Uterus (tissue), 2 donors: ENCODE measurements around the gene PLEKHA7.

ENCODE experiments used
- CTCF ChIP-seq, 4 experiments: fragments of 200-600 bp in 2 of 4; fragments of 450-650 bp in 2 of 4; sonication (generic) in 2 of 4; IDR thresholded peaks; one replicate each; pipeline ENCODE4 v1.5.1; 2016 to 2019; ENCODE audit warnings: antibody characterized with exemption in 4 of 4, mild to moderate bottlenecking in 2 of 4, moderate library complexity in 1 of 4
- POLR2A ChIP-seq, 2 donors: fragments of 450-650 bp; IDR thresholded peaks; one replicate each; pipeline ENCODE4 v1.6.1; 2016; ENCODE audit warnings: antibody characterized with exemption in 2 of 2, mild to moderate bottlenecking in 1 of 2, moderate library complexity in 1 of 2

- no peak for TF ChIP-seq CTCF (IDR thresholded peaks at IDR 0.05)
- no peak for TF ChIP-seq POLR2A (IDR thresholded peaks at IDR 0.05)
These were observed 71.9 kb downstream of the PLEKHA7 start for GRCh38 chr11:16942342-16942741.
